ENCODE results near the gene ADAD2.

DNA sequence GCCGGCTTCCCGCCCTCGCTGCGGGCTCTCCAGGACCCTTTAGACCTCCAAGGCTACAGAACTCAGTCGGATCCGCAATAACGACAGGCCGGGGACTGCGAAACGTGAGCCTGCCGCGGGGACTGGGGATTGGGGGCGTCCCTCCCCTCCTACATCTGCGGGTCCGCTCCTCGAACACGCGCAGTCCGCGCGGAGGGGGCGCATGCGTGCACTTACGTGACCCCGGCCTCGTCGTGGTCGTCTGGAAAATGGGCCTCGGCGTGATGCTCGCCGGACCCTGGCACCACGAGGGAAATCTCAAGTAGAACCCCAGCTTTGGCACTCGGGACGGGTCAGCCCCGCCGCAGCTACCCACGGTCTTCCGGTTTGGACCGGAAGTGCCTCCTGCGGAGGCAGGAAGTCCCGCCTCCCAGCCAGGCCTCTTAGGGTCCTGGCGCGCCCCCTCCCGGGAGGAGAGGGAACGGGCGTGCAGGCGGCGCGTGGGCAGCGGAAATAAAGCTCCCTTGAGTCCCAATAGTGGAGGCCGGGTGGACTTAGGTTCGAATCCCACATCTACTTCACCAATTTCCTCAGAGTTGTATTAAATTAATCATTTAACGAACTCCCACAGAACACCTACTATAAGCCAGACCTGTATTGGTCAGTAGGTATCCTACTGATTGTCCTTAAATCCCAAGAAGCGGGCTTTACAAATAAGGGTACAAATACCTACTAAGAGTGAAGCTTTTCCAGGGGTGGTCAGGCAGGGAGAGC is 4.1 kb upstream of the ADAD2 start, which contains the start of gene TAF1C:
- TF ChIP-seq, protein P1, sequence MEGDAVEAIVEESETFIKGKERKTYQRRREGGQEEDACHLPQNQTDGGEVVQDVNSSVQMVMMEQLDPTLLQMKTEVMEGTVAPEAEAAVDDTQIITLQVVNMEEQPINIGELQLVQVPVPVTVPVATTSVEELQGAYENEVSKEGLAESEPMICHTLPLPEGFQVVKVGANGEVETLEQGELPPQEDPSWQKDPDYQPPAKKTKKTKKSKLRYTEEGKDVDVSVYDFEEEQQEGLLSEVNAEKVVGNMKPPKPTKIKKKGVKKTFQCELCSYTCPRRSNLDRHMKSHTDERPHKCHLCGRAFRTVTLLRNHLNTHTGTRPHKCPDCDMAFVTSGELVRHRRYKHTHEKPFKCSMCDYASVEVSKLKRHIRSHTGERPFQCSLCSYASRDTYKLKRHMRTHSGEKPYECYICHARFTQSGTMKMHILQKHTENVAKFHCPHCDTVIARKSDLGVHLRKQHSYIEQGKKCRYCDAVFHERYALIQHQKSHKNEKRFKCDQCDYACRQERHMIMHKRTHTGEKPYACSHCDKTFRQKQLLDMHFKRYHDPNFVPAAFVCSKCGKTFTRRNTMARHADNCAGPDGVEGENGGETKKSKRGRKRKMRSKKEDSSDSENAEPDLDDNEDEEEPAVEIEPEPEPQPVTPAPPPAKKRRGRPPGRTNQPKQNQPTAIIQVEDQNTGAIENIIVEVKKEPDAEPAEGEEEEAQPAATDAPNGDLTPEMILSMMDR (IDR thresholded peaks at IDR 0.05): peak; percentile 92 to 99 (median 97)
- TF ChIP-seq POLR2A (IDR thresholded peaks at IDR 0.05): peak in 1 of 4 donors; percentile 49

Data from esophagus squamous epithelium (tissue), 4 donors.